Activated T-helper 9 cell treated with anti-CD3 and anti-CD28 coated beads, Interleukin-2, amount 50 U/mL, for 16 hours (primary cell): Measurements from ENCODE around the gene IMP4.

ENCODE experiments used
- DNase-seq: peaks from one replicate; pipeline ENCODE4 v3.0.0-alpha.2; 2020; ENCODE audit warnings: low read depth

Gene IMP4

GRCh38 chr2:130336877-130337734, 5.6 kb upstream of the IMP4 start:
- peak; percentile 41 for DNase-seq

GRCh38 chr2:130337735-130338325, 4.9 kb upstream of the IMP4 start:
- no peak for DNase-seq

GRCh38 chr2:130338793-130339345, 3.8 kb upstream of the IMP4 start:
- DNase-seq, result no peak

- no peak for DNase-seq
Measured at GRCh38 chr2:130339885-130340745, 2.6 kb upstream of the IMP4 start.

GRCh38 chr2:130341562-130342019, 1.1 kb upstream of the IMP4 start:
- DNase-seq, result no peak

- DNase-seq, result peak; percentile 76
Measured at GRCh38 chr2:130342020-130342532, 621 bp upstream of the IMP4 start.

GRCh38 chr2:130344578-130344977, 1.9 kb downstream of the IMP4 start:
- DNase-seq, result no peak

GRCh38 chr2:130345091-130345490, 2.4 kb downstream of the IMP4 start:
- no peak for DNase-seq

GRCh38 chr2:130345611-130346010, 2.9 kb downstream of the IMP4 start:
- DNase-seq, result no peak

GRCh38 chr2:130346041-130346740, 3.5 kb downstream of the IMP4 start:
- DNase-seq, result no peak

GRCh38 chr2:130346741-130347066, 4.0 kb downstream of the IMP4 start:
- DNase-seq, result no peak

- no peak for DNase-seq
Measured at GRCh38 chr2:130347220-130347925, 4.7 kb downstream of the IMP4 start.

GRCh38 chr2:130349174-130349573, 6.5 kb downstream of the IMP4 start:
- no peak for DNase-seq

- no peak for DNase-seq
Measured at GRCh38 chr2:130351711-130352110, 9.0 kb downstream of the IMP4 start.

GRCh38 chr2:130352237-130352636, 9.5 kb downstream of the IMP4 start:
- DNase-seq, result no peak

- no peak for DNase-seq
Measured at GRCh38 chr2:130353291-130354138, 10.8 kb downstream of the IMP4 start.

GRCh38 chr2:130354139-130354428, 11.4 kb downstream of the IMP4 start:
- DNase-seq, result no peak

GRCh38 chr2:130355172-130355577, 12.5 kb downstream of the IMP4 start:
- DNase-seq, result no peak

GRCh38 chr2:130355578-130356431, 13.1 kb downstream of the IMP4 start, which contains the start of gene PTPN18:
Gene PTPN18, plus strand, starts transcription at chr2:130356056. Its CDS starts 52 bp downstream, at chr2:130356108.
- DNase-seq, result peak; percentile 51
